AG10803 (cell line): ENCODE data around the gene CYB561D2.

Experiments used
- DNase-seq: peaks from one replicate; pipeline ENCODE4 v3.0.0; 2010; ENCODE audit warnings: low read depth
- H3K4me3 ChIP-seq: 2 replicates; pipeline ENCODE4 v1.5.1; 2011; ENCODE audit warnings: mild to moderate bottlenecking, low read length, control low read depth
- TF ChIP-seq, protein P1 (sequence below): conservative IDR thresholded peaks from 2 replicates; pipeline ENCODE4 v1.5.1; 2011; ENCODE audit warnings: mild to moderate bottlenecking, low read length, control low read depth, inconsistent platforms

The CYB561D2 gene

DNA sequence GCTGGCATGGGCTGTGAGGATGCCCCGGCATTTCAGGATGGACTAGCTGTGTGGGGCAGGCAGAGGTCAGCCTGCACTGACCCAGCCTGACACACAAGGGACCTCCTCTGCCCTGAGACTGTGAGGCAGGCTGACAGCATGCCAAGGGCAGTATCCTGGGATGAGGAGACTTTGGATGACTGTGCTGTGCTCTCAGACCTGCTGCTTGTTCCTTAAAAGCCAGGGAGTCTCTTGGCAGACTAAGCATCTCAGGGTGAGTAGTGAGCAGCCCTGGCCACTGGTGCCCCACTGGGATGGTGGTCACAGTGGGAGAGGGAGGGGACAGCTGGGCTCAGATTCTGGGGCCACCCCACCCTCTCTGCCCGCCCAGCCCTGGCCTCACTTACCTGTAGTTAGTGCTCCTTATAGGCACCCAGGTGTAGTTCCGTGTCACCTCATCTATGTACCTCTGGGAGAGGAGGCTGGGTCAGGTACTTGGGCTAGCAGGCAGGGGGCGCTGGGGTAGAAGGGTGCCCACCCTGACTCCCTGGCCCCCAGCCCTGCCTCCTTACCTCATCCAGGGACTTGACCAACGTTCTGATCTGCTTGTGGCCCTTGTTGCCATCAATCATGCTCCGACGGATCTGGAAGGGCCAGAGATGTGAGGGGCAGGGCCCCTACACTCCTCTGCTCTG is 24.7 kb downstream of the CYB561D2 start:
- DNase-seq: no peak
- H3K4me3 ChIP-seq: no peak overlapping the region
- TF ChIP-seq, protein P1, sequence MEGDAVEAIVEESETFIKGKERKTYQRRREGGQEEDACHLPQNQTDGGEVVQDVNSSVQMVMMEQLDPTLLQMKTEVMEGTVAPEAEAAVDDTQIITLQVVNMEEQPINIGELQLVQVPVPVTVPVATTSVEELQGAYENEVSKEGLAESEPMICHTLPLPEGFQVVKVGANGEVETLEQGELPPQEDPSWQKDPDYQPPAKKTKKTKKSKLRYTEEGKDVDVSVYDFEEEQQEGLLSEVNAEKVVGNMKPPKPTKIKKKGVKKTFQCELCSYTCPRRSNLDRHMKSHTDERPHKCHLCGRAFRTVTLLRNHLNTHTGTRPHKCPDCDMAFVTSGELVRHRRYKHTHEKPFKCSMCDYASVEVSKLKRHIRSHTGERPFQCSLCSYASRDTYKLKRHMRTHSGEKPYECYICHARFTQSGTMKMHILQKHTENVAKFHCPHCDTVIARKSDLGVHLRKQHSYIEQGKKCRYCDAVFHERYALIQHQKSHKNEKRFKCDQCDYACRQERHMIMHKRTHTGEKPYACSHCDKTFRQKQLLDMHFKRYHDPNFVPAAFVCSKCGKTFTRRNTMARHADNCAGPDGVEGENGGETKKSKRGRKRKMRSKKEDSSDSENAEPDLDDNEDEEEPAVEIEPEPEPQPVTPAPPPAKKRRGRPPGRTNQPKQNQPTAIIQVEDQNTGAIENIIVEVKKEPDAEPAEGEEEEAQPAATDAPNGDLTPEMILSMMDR: no peak

GRCh38 chr3:50378024-50378423 is 27.4 kb downstream of the CYB561D2 start:
- TF ChIP-seq, protein P1: no peak
- DNase-seq: no peak
- no peak overlapping the region for H3K4me3 ChIP-seq

DNA sequence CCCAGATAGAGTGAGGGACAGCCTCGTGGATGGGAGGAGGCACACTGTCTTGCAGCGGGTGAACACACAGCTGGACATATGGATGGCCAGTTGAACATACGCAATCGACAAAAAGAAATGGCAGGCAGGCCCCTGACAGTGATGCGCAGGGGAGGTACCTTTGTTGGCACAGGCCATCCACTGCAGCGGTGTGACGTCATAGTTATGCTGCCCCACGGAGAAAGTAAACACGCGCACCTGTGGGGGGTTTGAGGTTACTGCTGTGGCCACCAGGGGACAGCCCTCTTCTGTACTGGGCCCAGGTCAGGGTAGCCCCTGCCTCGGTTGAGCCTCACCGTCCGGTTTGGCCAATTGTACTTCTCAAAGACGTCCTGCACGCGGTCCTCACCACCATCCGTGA is 28.1 kb downstream of the CYB561D2 start:
- no peak for DNase-seq
- TF ChIP-seq, protein P1: no peak

GRCh38 chr3:50380405-50381085 is 29.9 kb downstream of the CYB561D2 start:
- TF ChIP-seq, protein P1: no peak
- no peak for DNase-seq
- H3K4me3 ChIP-seq: no peak overlapping the region

More for the DNA sequence above, 28.1 kb downstream of the CYB561D2 start:
- H3K4me3 ChIP-seq: no peak overlapping the region

DNA sequence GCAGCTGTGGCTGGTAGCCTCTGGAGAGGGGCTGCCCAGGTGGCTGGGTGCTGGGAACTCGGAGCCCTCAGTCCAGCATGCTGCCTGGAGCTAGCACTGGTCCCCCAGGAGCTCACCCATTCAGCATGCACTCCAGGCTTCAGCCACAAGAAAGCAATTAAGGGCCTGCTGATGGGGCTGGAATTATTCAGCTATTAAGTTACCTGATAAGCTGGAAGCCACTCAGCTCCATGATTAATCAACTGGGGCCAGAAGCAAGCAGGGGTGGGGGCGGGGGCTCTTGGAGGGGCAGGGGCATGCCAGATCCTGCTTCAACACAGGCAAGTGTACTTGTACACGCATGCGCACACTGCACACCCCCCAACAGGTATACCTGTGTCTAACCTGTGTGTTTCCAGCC is 30.7 kb downstream of the CYB561D2 start:
- TF ChIP-seq, protein P1: no peak
- H3K4me3 ChIP-seq: no peak overlapping the region
- no peak for DNase-seq

- TF ChIP-seq, protein P1: no peak
- H3K4me3 ChIP-seq: no peak overlapping the region
- no peak for DNase-seq
Measured at GRCh38 chr3:50382722-50383121, 32.1 kb downstream of the CYB561D2 start.

GRCh38 chr3:50383750-50384149 is 33.1 kb downstream of the CYB561D2 start:
- DNase-seq: no peak
- H3K4me3 ChIP-seq: no peak overlapping the region
- TF ChIP-seq, protein P1: no peak
